GM19023 (cell line): ENCODE measurements around the gene STARD13.
A peak's percentile ranks its signal among the peaks of the same experiment; 100 is the strongest.

Source experiments
- ATAC-seq: cut with Tn5 transposase; IDR thresholded peaks from one replicate; pipeline ENCODE4 v1.9.1; 2021; ENCODE audit warnings: mild to moderate bottlenecking, moderate library complexity; ENCODE audit not compliant: unreplicated experiment

Gene STARD13

GRCh38 chr13:33311040-33311439, 25.5 kb upstream of the STARD13 start:
- no peak for ATAC-seq

GRCh38 chr13:33310245-33311038, 24.9 kb upstream of the STARD13 start:
- no peak for ATAC-seq

GRCh38 chr13:33308863-33309262, 23.3 kb upstream of the STARD13 start:
- no peak for ATAC-seq

- no peak for ATAC-seq
These were observed 22.3 kb upstream of the STARD13 start for GRCh38 chr13:33307843-33308242.

DNA sequence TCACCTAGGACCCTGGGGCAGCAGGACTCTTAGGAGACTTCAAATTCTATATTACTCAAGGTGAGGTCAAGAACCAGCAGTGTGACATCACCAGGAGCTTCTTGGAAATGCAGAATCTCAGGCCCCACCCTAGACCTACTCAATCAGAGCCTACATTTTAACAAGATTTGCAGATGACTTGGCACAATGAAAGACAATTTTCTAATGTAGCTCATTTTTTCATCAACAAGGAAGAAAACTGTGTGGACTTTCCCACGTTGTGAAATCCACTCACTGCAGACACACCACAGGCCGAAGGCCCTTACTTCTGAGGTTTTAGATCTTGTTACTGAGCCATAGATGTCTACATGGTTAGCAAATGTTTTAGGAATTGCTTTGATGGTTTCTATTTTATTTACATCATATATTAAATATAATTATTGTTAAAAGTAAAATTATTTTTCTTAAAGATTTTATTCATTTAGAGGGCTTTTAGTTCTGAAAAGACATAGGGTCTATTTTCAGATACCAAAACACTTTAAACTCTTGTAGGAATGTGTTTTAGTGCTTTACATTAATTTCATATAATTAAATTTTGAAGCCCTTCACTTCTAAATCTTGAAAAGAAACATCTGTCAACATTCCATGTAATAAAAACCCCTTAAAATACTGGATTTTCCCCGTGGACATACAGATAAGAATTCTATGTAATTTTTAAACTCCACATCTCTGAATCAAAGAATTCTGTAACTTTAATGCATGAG, 18.5 kb upstream of the STARD13 start:
- no peak for ATAC-seq

DNA sequence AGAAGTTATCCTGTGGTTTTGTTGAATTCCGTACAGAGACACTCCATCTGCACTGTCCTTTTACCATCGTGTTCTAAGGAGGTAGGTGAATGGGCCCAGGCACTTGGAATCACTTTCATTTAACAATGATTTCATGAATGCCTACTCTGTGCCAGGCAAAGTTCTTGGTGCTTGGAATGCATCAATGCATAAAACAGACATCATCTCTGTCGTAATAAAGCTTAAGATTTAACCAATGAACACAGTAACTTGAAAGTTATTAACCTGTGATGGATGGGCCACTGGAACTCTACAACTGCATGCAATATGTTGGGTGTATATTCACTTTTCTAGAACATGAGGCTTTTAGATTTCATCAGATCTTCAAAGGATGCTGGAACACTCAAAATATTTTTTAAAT, 14.1 kb upstream of the STARD13 start:
- ATAC-seq, result no peak

DNA sequence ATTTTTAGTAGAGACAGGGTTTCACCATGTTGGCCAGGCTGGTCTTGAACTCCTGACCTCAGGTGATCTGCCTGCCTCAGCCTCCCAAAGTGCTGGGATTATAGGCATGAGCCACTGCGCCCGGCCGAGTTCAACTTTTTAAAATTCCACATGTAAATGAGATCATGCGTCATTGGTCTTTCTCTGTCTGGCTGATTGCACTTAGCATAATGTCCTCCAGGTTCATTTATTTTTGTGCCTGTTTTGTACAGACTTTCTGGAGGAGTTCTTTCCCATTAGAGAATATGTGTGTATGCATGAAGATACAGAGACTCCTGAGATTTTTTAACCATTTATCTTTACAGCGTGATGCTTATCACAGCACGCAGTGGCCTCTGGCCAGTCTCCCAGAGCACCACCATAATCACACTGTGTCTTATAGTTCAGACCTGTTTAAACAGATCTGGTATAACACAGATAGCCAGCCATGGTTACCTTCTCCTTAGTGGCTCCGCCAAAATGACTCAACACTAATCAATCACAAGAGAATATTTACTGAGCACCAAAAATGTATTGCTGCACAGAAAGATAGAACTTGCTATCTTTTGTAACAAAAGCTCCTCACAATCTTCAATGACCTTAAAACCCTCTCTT, 11.4 kb upstream of the STARD13 start:
- ATAC-seq, result no peak

DNA sequence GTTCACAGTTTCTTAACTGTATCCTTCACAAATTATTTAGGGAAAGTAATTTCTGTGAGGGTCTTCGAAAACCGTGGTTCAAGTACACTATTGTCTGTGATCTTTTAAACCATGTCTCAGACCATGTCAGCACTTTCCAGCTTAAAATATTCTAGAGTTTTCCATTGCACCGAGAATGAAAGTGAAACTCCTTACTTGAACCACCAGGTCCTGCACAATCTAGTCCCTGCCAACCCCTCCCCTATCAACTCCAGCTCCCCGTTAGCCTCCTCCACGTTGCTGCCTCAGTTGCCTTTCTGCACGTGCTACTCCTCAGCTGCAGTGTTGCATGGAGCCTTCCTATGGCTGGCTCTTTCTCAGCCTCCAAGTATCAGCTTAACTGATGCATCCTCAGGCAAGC, 7.2 kb upstream of the STARD13 start:
- no peak for ATAC-seq

DNA sequence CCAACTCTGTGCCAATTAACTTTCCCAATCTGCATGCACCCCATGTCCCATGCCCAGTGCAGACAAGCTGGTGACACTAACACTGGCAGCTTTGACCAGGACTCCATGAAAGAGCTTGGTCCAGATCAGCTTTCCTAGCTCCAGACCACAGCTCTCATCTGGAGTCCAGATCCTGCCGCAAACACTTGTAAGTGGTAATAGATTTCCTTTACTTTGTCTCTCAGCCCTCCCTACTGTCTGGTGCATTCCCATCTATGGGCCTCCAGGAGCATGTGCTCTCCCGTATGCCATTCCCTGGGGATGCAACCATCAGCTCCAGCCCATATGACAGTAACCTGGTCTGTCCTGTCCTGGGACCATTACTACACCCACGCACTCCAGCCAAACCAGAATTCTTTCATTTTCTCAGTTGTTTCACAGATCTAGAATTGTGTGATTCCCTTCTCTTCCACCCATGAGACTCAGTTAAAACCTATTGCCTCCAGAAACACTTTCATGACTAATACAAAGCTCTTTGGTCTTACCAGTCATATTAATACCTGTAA, 4.9 kb upstream of the STARD13 start:
- no peak for ATAC-seq

- no peak for ATAC-seq
These were observed 4.4 kb upstream of the STARD13 start for GRCh38 chr13:33289966-33290365.

- ATAC-seq, result no peak
These were observed 1.8 kb upstream of the STARD13 start for GRCh38 chr13:33287142-33287882.

- no peak for ATAC-seq
These were observed 573 bp upstream of the STARD13 start for GRCh38 chr13:33286128-33286527.

DNA sequence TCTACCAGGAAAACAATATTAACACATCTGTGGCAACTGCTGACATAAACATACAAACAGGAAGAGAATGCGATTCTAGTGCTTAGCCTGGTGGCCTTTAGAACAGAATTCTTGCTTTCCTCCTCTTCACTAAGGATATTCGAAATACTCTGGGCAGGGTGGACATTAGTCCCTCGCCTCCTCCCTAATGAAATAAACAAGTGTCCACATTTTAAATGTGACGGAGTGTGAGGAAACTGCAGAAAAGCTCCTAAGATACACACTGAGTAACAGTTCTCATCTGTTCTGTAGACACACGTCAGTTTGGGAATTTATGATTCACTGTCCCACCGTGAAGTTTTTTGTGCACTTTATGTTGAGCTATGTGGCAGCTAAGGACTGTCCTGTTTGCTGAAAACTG, 639 bp downstream of the STARD13 start:
- ATAC-seq, result peak; percentile 26

- no peak for ATAC-seq
These were observed 1.5 kb downstream of the STARD13 start for GRCh38 chr13:33284031-33284430.

GRCh38 chr13:33283195-33283911, 2.2 kb downstream of the STARD13 start:
- ATAC-seq, result no peak

DNA sequence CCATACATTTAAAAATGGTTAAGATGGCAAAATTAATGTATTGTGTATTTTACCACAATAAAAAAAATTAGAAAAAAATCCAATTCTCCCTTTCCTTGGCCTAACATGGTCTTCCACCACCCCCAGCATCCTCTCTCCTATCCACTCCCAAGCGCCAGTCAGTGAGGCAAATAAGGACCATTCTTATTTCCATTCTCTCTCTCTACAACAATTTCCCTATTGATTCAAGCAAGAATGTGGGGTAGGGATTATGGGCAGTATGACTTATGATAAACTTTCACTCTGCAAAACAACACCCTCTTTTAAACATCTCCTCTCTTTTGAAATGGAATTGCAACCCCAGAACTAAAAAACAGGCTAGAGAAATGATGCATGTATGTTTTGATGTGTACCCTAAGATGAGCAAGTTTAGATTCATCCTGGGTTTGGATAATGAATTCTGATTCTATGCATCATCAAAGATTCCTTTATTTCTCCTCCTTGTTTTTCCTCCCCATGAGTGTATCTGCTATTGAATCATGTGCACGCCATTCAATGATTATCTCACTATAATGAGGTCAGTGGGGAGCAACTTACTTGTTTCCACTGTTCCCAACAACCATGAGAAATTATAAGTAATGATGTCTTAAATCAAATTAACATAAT, 3.5 kb downstream of the STARD13 start:
- ATAC-seq, result no peak

DNA sequence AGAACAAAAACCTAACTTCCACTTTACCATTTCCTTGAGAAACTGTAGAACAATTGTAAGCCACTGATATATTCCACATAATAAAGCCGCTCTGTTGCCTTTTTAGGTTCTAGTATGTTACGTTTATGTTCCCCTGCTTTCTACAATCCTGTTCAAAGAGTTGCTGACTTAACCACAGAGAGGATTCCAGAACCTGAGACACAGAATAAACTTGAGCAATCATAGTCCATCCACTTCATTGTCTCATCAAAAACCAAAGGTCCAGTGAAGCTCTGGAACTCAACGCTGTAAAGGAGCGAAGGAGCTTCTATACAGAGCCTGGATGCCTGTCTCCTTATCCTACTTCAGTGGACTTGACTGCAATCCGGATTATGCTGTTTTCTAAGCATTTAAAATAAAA, 4.6 kb downstream of the STARD13 start:
- ATAC-seq, result no peak

DNA sequence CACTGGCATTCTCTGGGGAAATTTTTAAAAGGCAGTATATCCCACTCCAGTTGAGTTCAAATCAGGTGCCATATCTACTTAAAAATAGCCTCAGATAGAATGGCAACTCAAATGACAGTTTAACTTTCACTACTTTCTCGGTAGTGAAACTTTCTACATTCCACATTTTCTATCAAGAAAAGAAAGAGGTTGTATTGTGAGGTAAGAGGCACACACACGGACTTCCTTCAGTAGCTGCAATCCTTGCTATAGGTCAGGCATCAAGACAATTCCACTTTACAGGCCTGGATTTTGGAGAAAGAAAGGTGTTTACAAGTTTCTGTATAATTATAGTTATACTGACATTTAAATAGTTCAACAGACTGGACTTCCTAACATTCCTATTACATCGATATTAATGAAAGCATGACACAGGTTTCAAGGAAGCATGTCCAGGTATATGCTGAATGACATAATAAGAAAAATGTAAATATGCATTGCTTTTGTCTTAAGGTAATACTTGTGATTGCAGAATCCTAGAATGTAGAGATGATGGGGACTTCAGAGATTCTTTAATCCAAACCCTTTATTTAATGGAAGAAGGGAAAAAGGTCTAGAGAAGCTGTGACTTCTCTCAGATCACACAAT, 5.2 kb downstream of the STARD13 start:
- ATAC-seq, result no peak
